GM19351 (cell line): Measurements from ENCODE around the gene MED14.

ENCODE experiments used
- ATAC-seq: cut with Tn5 transposase; IDR thresholded peaks from one replicate; pipeline ENCODE4 v1.9.1; 2021; ENCODE audit warnings: mild to moderate bottlenecking, moderate library complexity; ENCODE audit not compliant: unreplicated experiment

MED14 gene

DNA sequence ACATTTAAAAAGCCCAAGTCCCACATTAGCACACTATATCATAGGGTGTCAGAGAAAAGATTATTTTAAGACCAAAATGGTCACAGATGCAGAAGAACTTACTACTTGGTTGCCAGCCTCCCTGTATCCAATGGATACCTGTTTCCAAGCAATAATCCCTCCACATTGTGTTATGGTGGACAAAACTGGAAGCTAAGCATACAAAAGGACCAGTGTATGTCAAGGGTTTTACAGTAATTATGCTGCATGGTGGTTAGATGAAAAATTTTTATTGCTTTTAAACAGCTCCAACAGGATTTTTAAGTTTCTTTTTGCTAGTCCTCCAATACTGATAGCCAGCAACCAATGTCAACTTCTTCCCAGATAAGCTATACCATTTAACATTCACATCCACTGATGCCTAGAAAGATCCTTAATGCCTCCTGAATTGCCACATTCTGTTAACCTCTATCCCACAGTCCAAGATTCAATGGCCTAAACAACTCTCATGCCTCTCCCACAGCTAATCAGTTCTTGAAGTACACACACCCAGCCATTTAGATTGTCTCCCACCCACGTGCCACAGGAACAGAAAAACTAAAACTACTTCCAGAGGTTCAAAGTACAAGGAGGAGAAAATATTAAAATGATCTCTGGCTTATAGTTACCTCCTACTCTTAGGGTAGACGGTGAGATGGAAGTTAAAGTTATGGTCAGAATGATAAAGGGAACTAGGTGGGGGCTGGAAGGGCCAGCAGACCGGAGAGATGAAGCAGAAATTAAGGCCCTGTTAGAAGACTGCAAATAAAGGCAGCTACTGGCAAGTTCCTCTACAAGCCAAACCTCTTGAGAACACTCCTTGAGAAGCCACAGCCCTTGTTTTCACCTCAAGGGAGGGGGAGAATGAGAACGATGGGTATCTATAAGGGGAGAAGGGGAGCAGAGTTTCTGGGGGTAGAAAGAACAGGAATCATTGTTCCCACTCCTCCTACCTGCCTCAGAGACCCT lies 5.5 kb downstream of the MED14 start:
- ATAC-seq, result no peak

DNA sequence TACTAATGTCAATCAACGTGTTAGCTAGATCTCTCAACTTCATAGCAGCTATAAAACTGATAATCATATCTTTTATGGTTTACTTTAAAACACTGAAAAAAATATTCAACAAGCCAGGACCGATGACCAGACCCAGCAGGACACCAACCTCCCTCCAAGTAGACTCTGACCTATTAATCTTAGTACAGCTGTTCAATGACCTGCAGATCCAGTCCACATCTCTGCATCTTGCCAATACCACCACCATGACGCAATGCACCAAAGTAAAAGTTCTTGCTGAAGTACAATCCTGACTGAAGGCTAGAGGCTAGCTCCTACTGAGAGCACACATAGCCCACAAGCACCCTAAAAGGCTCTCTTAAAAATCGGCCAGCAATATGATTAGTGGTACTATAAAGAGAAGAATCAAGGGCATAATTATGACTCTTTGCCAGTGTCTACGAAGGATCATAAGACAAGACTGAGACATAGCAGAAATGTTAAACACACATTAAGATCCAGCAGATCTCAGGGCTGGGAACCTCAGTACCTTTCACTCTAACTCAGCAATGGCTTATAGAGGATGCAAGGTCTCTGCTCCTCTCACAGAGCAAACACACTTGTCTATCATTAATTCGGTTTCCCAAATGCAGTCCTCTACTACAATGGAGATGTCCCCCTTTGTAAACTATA lies 7.6 kb downstream of the MED14 start:
- no peak for ATAC-seq

GRCh38 chrX:40727093-40727492 lies 8.2 kb downstream of the MED14 start:
- no peak for ATAC-seq

- no peak for ATAC-seq
Observed at GRCh38 chrX:40722930-40723329, 12.4 kb downstream of the MED14 start.

DNA sequence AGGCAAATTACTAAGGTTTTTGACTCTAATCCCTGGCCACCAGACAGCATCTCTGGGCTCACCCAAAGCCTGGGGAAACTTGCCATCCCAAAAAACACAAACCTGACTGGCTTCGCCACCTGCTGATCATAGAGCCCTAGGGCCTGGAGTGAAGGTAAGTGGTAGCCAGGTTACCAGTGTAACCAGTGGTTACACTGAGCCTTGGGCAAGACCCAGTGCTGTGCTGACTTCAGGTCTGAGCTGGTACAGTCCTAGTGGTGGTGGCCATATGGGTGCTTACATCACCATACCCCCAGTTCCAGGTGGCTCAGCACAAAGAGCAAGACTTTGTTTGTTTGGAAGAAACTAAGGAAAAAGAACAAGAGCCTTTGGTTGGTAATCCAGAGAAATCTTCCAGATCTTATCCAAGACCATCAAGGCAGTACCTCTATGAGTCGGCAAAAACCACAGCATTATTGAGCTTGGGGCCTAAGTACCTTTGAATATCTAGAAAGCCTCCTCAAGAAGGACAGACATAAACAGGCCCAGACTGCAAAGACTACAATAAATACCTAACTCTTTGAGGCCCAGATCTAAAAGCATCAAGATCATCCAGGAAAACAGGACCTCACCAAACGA lies 13.7 kb downstream of the MED14 start:
- ATAC-seq, result no peak

DNA sequence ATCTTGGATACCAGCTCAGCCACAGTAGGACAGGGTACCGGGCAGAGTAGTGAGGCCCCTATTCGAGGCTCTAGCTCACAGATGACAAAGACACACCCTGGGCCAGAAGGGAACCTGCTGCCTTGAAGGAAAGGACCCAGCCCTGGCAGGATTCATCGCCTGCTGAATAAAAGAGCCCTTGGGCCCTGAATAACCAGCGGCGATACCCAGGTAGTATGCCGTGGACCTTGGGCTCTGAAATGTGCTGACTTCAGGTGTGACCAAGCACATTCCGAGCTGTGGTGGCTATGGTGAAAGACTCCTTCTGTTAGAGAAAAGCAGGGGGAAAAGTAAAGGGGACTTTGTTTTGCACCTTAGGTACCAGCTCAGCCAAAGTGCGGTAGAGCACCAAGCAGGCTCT lies 14.6 kb downstream of the MED14 start:
- no peak for ATAC-seq

GRCh38 chrX:40720339-40720738 lies 15.0 kb downstream of the MED14 start:
- ATAC-seq, result no peak

- ATAC-seq, result no peak
Observed at GRCh38 chrX:40719731-40720130, 15.6 kb downstream of the MED14 start.

GRCh38 chrX:40719218-40719617 lies 16.1 kb downstream of the MED14 start:
- no peak for ATAC-seq

- no peak for ATAC-seq
Observed at GRCh38 chrX:40709395-40709794, 25.9 kb downstream of the MED14 start.

- no peak for ATAC-seq
Observed at GRCh38 chrX:40705658-40706312, 29.6 kb downstream of the MED14 start.

DNA sequence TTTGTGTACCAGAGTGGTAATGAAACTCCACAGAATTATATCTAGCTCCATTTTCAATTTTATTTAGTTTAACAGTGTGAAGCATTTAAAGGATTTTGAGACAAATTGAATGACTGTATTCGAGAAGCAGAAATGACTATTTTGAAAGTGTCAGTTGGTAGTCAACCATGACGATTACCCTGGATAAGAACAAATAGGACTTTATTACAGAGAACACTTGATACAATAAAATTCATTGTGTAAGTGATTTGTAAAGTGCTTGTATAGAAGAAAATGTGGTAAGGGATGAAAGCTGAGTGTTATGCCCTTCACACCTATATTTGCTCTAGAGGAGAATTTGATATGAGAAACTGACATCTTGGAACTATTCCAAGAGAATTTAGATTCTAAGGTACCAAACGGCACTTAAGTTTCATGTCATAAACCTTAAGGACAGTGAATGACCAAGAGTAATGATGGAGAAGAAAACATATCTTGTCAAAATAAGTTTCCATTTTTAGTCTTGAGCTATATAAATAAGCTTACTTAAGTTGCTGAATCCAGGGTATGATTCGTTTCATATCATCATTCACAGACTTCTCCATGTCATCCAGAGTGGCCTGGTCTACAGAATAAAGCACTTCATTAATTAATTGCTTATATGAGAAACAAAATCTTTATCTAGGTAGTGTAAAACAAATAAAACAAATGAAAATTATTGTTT lies 34.6 kb downstream of the MED14 start:
- ATAC-seq, result no peak

- ATAC-seq, result no peak
Observed at GRCh38 chrX:40698851-40699250, 36.5 kb downstream of the MED14 start.

GRCh38 chrX:40694802-40695201 lies 40.5 kb downstream of the MED14 start:
- no peak for ATAC-seq

DNA sequence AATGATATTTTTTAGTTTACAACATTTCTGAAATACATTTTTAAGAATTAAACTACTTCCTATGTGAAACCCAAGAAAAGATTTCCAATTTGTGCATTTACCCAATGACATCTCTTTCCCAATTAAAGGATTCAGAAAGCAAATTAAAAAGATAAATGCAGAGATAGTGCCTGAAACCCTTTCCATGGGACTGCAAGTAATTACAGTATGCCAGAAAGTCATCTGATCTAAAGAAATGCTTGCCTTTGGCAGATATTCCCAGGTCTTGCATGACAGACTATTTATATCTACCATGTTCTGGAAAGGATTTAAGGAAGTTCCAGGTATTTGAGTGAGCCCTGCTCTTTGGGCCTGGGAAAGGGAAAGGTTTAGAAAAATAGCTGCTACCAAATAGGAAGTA lies 46.4 kb downstream of the MED14 start:
- ATAC-seq, result no peak

GRCh38 chrX:40687169-40687568 lies 48.2 kb downstream of the MED14 start:
- ATAC-seq, result no peak

- no peak for ATAC-seq
Observed at GRCh38 chrX:40685362-40685918, 49.9 kb downstream of the MED14 start.

DNA sequence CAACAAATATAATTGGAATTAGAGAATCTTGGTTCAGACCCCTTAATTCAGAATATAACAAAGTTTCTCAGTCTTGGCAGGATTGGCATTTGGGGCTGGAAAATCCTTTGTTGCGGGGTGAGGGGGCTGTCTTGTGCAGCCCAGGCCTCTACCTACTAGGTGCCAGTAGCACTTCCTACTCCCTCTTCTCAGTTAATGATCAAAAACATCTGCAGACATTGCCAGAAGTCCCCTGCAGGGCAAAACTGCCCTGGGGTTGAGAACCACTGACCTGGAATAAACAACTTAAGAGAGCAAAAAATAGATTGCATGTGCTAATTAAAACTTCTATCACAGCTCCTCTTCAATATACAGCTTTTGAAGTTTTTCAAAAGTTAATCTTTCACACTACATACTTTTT lies 51.2 kb downstream of the MED14 start:
- ATAC-seq, result no peak

DNA sequence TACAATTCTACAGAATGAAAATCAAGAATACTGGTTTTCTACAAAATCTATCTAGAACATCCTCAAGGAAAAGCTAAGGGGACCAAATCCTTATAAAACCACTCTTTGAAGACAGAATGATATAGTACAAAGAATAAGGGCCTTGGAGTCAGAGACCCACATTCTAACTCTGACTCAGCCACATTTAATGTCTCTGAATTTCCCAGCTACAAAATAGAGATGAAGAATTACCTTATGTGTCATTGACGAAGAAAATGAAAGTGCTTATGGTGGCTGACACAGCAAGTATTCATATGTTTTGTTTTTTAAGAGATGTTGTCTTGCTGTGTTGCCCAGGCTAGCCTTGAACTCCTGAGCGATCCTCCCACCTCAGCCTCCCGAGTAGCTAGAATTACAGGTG lies 52.1 kb downstream of the MED14 start:
- no peak for ATAC-seq

GRCh38 chrX:40671126-40671525 lies 64.2 kb downstream of the MED14 start:
- ATAC-seq, result no peak
